OCI-LY3 (cell line): ENCODE data around the gene TSPAN16.

Experiments
- CTCF ChIP-seq: fragments of 200-600, 300-600 bp; sonication (generic); IDR thresholded peaks from 2 replicates; pipeline ENCODE4 v1.5.1; 2014; ENCODE audit warnings: antibody characterized with exemption, low read length, low read depth
- EZH2phosphoT487 ChIP-seq: fragments of 200-600 bp; shearing (Covaris generic); IDR thresholded peaks from 2 replicates; pipeline ENCODE4 v1.6.1; 2018; ENCODE audit warnings: antibody characterized with exemption, mixed run types, low read depth

GRCh38 chr19:11304936-11305335 is 9.0 kb downstream of the TSPAN16 start:
- TF ChIP-seq CTCF = no peak
- TF ChIP-seq EZH2phosphoT487 = no peak
